Stimulated activated CD8-positive, alpha-beta memory T cell treated with anti-CD3 and anti-CD28 coated beads, Interleukin-2, amount 100 ng/mL, for 1 hour (primary cell): ENCODE results near the gene MPC2.
"Not testable (repeated sequence)": the region's sequence is repeated elsewhere in the genome, so short reads cannot be mapped to it uniquely, and the experiment has no call there.

Experiments used
- DNase-seq, 2 donors: peaks; one replicate each; pipeline ENCODE4 v3.0.0-alpha.2; 2020; ENCODE audit warnings: low read depth in 2 of 2

The MPC2 gene

DNA sequence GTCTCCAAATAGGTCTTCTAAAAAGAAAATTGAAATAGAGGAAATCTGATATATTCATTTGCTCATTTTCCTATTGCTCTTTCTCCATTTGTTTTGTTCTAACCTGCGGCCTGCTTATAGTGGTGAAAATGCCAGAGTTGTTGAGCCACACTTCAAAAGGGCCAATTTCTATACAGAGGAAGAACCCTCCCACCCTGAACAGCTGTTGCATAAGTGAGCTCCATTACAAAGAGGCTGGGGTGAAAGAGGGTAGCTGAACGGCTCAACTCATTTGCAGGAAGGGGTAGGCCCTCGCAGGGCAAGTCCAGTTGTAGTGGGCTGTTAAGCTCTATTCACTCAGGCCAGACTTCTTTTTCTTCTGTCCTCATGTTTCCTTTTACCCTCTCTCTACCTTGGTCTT is 31.7 kb downstream of the MPC2 start:
- DNase-seq, result no peak

DNA sequence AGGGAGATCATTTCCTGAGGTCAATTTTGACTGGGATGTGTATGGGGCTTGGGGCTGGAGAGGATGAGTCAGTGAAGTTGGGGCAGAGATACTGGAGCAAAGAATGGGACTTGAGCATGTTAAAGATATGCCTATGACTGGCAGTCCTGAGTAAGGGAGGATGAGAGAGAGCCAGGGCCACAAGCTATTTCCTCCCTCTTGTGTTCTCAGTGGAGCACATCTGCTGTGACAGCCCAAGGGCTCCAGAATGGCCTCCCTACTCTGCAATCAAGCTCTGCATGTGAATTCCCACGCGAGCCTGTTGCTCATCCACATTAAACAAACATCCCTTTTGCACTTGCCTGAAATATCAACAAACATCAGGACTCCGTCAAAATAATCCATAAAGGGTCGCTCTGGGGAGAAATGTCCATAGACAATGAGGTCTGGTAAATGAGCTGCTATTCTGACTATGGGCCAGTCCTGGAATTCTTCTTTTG is 32.2 kb downstream of the MPC2 start:
- no peak for DNase-seq

DNA sequence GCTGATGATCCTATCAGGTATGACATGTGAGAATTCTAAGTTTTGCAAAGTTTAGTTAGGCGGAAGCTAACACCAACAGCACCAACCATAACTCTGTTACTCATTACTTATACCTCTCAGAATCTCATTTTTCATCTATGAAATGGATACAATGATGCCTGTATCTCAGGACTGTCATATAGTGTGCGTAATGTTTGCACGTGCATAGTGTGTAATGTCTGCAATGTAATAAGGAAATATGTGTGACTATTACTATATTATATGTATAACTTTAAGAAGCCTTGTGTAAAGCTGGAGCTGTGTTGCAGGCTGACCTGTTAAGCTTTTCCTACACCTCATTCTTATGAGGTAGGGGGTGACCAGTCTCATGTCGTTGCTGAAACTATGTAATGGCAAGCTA is 36.0 kb downstream of the MPC2 start:
- no peak for DNase-seq

DNA sequence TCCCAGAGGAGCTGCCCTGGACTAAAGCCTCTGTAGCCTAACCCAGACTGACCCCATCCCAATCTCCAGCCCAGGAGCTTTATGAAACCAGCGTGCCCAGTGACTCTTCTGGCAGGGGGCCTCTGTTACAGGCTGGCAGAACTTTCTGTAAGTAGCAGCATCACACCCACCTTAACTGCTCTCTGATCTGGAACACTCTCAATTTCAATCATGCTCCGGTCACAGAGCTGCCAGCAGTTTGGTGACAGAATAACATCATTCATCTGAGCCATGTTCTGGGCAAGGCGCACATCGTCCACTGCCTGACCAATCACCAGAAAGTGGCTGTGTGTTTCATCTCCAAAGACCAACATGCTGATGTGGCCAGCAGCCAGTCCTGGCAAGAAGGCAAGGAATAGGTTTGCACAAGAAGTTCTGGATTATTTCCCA is 37.6 kb downstream of the MPC2 start:
- no peak for DNase-seq

GRCh38 chr1:167898578-167899222 is 38.2 kb downstream of the MPC2 start:
- no peak for DNase-seq

DNA sequence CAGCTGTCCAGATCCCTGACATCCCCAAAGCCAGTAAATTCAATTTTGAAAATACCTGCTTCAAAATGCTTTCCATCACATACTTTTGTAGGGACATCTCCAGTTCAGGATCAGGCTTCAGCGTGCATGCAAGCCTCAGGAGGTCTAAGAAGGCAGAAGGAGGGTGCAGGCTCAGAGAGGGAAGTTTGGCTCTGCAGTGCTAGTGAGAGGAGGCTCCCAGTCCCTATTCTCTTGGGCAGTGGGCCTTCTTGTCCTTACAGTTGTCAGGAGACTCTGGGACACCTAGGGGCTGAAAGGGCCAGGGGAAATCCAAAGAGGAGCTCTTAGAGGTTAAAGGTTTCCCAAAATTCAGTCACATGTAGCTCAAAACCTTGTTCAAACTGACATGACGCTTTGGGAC is 43.1 kb downstream of the MPC2 start:
- DNase-seq, result no peak

- no peak for DNase-seq
Observed at GRCh38 chr1:167890400-167890799, 46.5 kb downstream of the MPC2 start.

DNA sequence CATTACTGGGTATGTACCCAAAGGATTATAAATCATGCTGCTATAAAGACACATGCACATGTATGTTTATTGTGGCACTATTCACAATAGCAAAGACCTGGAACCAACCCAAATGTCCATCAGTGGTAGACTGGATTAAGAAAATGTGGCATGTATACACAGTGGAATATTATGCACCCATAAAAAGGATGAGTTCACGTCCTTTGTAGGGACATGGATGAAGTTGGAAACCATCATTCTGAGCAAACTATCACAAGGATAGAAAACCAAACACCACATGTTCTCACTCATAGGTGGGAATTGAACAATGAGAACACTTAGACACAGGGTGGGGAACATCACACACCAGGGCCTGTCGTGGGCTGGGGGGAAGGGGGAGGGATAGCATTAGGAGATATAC is 49.7 kb downstream of the MPC2 start:
- not testable (repeated sequence) for DNase-seq

DNA sequence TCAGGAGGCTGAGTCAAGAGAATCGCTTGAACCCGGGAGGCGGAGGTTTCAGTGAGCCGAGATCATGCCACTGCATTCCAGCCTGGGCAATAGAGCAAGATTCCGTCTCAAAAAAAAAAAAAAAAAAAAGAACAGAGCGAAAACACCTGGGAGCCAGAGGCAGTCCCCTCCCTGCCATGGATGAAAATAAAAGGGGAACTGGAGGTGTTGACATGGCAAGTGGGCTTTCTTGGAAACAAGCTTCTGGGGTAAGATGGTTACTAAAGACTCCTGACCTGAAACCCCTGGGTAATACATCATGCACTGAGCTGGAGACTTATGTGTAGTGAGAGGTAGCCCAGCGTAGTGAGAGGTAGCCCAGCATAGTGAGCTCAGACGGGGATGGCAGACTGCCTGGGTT is 54.5 kb downstream of the MPC2 start:
- DNase-seq, result no peak

- no peak for DNase-seq
Observed at GRCh38 chr1:167881786-167882185, 55.1 kb downstream of the MPC2 start.

- DNase-seq, result no peak
Observed at GRCh38 chr1:167881069-167881468, 55.8 kb downstream of the MPC2 start.

DNA sequence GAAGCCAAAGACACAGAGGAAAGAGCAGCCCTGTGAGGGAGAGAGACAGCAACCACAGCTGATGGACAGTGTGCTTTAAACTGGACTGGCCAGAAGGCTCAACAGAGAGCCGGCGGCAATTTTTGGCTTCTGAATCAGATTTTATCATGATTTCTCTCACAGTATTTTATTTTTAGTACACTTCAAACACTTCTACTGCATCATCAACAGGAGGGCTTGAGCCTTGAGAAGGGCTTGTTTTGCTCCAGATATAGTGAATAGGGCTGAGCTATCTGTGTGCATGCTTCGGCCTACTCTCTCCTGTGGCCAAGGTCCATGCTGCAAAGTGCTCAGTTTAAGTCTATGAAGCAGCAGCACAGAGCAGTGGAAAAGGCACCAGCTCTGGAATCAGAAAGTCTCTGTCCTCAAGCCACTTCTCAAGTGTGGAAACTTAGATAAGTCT is 56.3 kb downstream of the MPC2 start:
- no peak for DNase-seq

- DNase-seq, result no peak
Observed at GRCh38 chr1:167879508-167879907, 57.4 kb downstream of the MPC2 start.

- DNase-seq, result no peak
Observed at GRCh38 chr1:167878372-167879160, 58.3 kb downstream of the MPC2 start.

- no peak for DNase-seq
Observed at GRCh38 chr1:167876597-167877175, 60.2 kb downstream of the MPC2 start.

DNA sequence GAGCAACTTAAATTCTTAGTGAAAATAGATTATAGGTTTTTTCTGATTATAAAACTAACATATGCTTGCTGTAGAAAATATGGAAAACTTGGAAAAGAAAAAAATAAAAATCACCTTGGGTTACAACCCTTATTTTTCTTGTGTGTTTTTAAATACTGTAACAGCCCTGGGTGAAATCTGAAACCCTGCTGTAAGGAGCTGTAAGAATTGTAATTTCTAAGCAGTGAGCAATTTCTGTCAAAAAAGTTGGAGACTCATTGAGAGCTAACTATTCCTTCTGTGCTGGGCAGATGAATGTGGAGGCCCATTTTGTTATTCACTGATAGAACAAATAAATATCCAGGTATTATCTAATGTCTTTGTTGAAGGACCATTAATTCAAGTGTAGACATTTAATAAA is 65.5 kb downstream of the MPC2 start:
- no peak for DNase-seq

DNA sequence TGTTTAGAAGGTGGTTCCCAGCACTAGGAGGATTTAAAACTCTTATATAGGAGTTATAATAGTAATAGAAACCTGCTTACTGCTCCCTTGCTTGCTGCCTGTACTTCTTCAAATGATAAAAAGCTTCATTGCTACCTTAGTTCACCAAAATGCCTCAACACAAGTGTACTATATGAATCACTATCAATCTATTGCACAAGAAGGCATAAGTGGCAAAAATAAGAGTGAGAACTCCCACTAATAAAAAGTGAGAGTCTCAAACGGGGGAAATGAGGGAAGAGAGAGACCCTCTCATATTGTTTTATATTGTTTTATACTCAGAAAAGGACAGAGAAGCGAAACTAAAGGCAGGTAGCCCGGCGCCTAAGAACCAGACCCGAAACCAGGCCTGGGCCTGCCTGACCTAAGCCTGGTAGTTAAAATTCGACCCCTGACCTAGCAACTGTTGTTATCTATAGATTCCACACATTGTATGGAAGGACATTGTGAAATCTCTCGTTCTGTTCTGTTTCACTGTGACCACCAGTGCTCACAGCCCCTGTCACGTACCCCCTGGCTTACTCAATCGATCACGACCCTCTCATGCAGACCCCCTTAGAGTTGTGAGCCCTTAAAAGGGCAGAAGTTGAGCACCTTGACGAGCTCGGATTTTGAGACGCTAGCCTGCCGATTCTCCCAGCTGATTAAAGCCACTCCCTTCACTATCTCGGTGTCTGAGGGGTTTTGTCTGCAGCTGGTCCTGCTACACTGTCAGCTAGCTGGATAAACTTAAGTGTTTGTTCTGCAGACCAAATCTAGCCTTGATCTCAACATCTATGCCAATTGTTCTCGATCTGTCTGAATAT is 67.5 kb downstream of the MPC2 start:
- DNase-seq, result not testable (repeated sequence)

DNA sequence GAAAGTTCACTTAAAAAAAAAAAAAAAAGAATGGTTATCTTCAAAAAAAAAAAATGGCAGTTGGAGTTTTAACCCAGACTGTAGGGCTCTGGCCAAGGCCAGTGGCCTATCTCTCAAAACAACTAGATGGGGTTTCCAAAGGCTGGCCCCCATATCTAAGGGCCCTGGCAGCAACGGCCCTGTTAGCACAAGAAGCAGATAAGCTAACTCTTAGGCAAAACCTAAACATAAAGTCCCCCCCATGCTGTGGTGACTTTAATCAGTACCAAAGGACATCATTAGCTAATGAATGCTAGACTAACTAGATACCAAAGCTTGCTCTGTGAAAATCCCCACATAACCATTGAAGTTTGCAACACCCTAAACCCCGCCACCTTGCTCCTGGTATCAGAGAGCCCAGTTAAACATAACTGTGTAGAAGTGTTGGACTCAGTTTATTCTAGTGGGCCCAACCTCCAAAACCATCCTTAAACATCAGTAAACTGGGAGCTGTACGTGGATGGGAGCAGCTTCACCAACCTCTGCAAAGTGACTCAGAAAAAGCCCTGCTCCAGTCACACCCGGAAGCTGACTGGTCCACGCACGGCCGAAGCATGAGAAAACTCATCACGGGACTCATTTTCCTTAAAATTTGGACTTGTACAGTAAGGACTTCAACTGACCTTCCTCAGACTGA is 70.0 kb downstream of the MPC2 start:
- DNase-seq, result not testable (repeated sequence)
